Activated T-cell treated with anti-CD3 and anti-CD28 coated beads, Interleukin-2, amount 50 U/mL, for 72 hours (primary cell): ENCODE data around the gene IL23R. TPM values are rescaled to one million over a fixed set of nuclear protein-coding genes. Genes with fewer than 3 reads are reported as not detected.
A peak's percentile ranks its signal among the peaks of the same experiment; 100 is the strongest.

Experiments used
- ATAC-seq, 2 donors: fragments of 150-1000 bp; cut with Tn5 transposase; replicated peaks in 1 of 2; 2 replicates each; pipeline ENCODE4 v1.10.0; 2021; ENCODE audit warnings: moderate library complexity in 2 of 2, mild to moderate bottlenecking in 1 of 2
- DNase-seq, 2 donors: peaks; one replicate each; pipeline ENCODE4 v3.0.0; 2021 to 2022; ENCODE audit warnings: mixed read lengths in 1 of 2
- H3K27ac Mint-ChIP-seq: one replicate; pipeline ENCODE4 v1.8.0; 2022; ENCODE audit warnings: mild to moderate bottlenecking, moderate library complexity, mixed read lengths
- H3K27me3 Mint-ChIP-seq: one replicate; pipeline ENCODE4 v1.8.0; 2022; ENCODE audit warnings: low read depth, mixed read lengths
- H3K36me3 Mint-ChIP-seq, 2 donors: one replicate each; pipeline ENCODE4 v1.8.0; 2022; ENCODE audit warnings: mixed read lengths in 2 of 2, mild to moderate bottlenecking in 1 of 2; ENCODE audit not compliant: insufficient read depth in 2 of 2
- H3K4me1 Mint-ChIP-seq: one replicate; pipeline ENCODE4 v1.8.0; 2022; ENCODE audit warnings: low read depth, mixed read lengths
- H3K4me3 Mint-ChIP-seq, 2 donors: one replicate each; pipeline ENCODE4 v1.8.0; 2022; ENCODE audit warnings: mild to moderate bottlenecking in 2 of 2, mixed read lengths in 2 of 2, moderate library complexity in 2 of 2
- H3K9me3 Mint-ChIP-seq, 2 donors: one replicate each; pipeline ENCODE4 v1.8.0; 2022; ENCODE audit warnings: mixed read lengths in 2 of 2
- total RNA-seq, 2 donors: library from RNA; stranded (reverse); gene quantifications; one replicate each; pipeline ENCODE4 v1.2.3, GENCODE V29; 2022

Gene IL23R
- 1 to 10 TPM; 3.0 to 8.0 TPM for total RNA-seq

GRCh38 chr1:67166196-67166595 lies at the start of gene IL23R:
TSS of gene IL23R (plus strand) at chr1:67166454. CDS start at chr1:67168121, 1,667 bp downstream.
- peak; percentile 68 to 70 for DNase-seq
- Mint-ChIP-seq H3K4me1 (peaks cover 79% of the 10 kb centered on the region), H3K27ac (peak within 1 kb of the TSS; percentile 95), H3K36me3 (peaks cover 1 to 5% of the 10 kb centered on the region in 2 donors), H3K4me3 (peak within 1 kb of the TSS; percentile 68 to 81), H3K9me3 (peaks cover 3 to 5% of the 10 kb centered on the region in 2 donors), H3K27me3 (no peaks in the 10 kb centered on the region)
- peak; percentile 75 to 76 for ATAC-seq

GRCh38 chr1:67118191-67118590 lies 48.1 kb upstream of the IL23R start:
- H3K27ac Mint-ChIP-seq: no peak overlapping the region
- peaks cover 5% of the 10 kb centered on the region for H3K4me1 Mint-ChIP-seq
- H3K27me3 Mint-ChIP-seq: no peaks in the 10 kb centered on the region
- DNase-seq (no peak), ATAC-seq (no peak)
- H3K4me3 Mint-ChIP-seq: no peak overlapping the region
- peaks cover 2 to 8% of the 10 kb centered on the region in 2 donors for H3K9me3 Mint-ChIP-seq
- peaks cover 0 to 2% of the 10 kb centered on the region in 2 donors for H3K36me3 Mint-ChIP-seq

- Mint-ChIP-seq H3K4me1 (peaks cover 5% of the 10 kb centered on the region), H3K4me3 (no peak overlapping the region), H3K27ac (no peak overlapping the region), H3K27me3 (no peaks in the 10 kb centered on the region), H3K9me3 (peaks cover 2 to 8% of the 10 kb centered on the region in 2 donors), H3K36me3 (peaks cover 0 to 2% of the 10 kb centered on the region in 2 donors)
- ATAC-seq: no peak
- DNase-seq: no peak
Observed at GRCh38 chr1:67118646-67119045, 47.6 kb upstream of the IL23R start.

GRCh38 chr1:67120855-67121619 lies 45.2 kb upstream of the IL23R start:
- Mint-ChIP-seq H3K36me3 (no peaks in the 10 kb centered on the region), H3K27me3 (no peaks in the 10 kb centered on the region), H3K4me3 (no peak overlapping the region), H3K9me3 (peaks cover 0 to 6% of the 10 kb centered on the region in 2 donors), H3K4me1 (peaks cover 8% of the 10 kb centered on the region), H3K27ac (no peak overlapping the region)
- no peak for ATAC-seq
- no peak for DNase-seq

GRCh38 chr1:67124455-67124854 lies 41.8 kb upstream of the IL23R start:
- H3K9me3 Mint-ChIP-seq: no peaks in the 10 kb centered on the region
- ATAC-seq (no peak), DNase-seq (no peak)
- no peak overlapping the region for H3K27ac Mint-ChIP-seq
- H3K36me3 Mint-ChIP-seq: no peaks in the 10 kb centered on the region
- no peaks in the 10 kb centered on the region for H3K27me3 Mint-ChIP-seq
- no peak overlapping the region for H3K4me3 Mint-ChIP-seq
- peaks cover 7% of the 10 kb centered on the region for H3K4me1 Mint-ChIP-seq

GRCh38 chr1:67126111-67126746 lies 40.0 kb upstream of the IL23R start:
- H3K27ac Mint-ChIP-seq: peak overlapping the region; percentile 12
- no peaks in the 10 kb centered on the region for H3K36me3 Mint-ChIP-seq
- no peaks in the 10 kb centered on the region for H3K9me3 Mint-ChIP-seq
- ATAC-seq (no peak), DNase-seq (no peak)
- H3K27me3 Mint-ChIP-seq: no peaks in the 10 kb centered on the region
- peaks cover 7% of the 10 kb centered on the region for H3K4me1 Mint-ChIP-seq
- no peak overlapping the region for H3K4me3 Mint-ChIP-seq

- H3K27ac Mint-ChIP-seq: no peak overlapping the region
- no peaks in the 10 kb centered on the region for H3K27me3 Mint-ChIP-seq
- H3K4me3 Mint-ChIP-seq: no peak overlapping the region
- no peaks in the 10 kb centered on the region for H3K36me3 Mint-ChIP-seq
- H3K4me1 Mint-ChIP-seq: peaks cover 7% of the 10 kb centered on the region
- DNase-seq (no peak), ATAC-seq (no peak)
- no peaks in the 10 kb centered on the region for H3K9me3 Mint-ChIP-seq
Observed at GRCh38 chr1:67126974-67127373, 39.3 kb upstream of the IL23R start.

GRCh38 chr1:67130673-67131072 lies 35.6 kb upstream of the IL23R start:
- H3K27ac Mint-ChIP-seq: no peak overlapping the region
- peaks cover 19% of the 10 kb centered on the region for H3K4me1 Mint-ChIP-seq
- H3K36me3 Mint-ChIP-seq: no peaks in the 10 kb centered on the region
- H3K27me3 Mint-ChIP-seq: no peaks in the 10 kb centered on the region
- DNase-seq: no peak
- no peaks in the 10 kb centered on the region for H3K9me3 Mint-ChIP-seq
- H3K4me3 Mint-ChIP-seq: no peak overlapping the region
- no peak for ATAC-seq

GRCh38 chr1:67133177-67133576 lies 33.1 kb upstream of the IL23R start:
- H3K9me3 Mint-ChIP-seq: no peaks in the 10 kb centered on the region
- DNase-seq (no peak), ATAC-seq (no peak)
- H3K4me1 Mint-ChIP-seq: peaks cover 12% of the 10 kb centered on the region
- H3K27ac Mint-ChIP-seq: no peak overlapping the region
- no peaks in the 10 kb centered on the region for H3K36me3 Mint-ChIP-seq
- no peak overlapping the region for H3K4me3 Mint-ChIP-seq
- no peaks in the 10 kb centered on the region for H3K27me3 Mint-ChIP-seq

- Mint-ChIP-seq H3K36me3 (no peaks in the 10 kb centered on the region), H3K9me3 (no peaks in the 10 kb centered on the region), H3K4me1 (peaks cover 12% of the 10 kb centered on the region), H3K27ac (no peak within 1 kb of the TSS), H3K4me3 (peak within 1 kb of the TSS; percentile 70 to 87), H3K27me3 (no peaks in the 10 kb centered on the region)
- ATAC-seq (no peak), DNase-seq (peak in 1 of 2 donors; percentile 9)
Observed at GRCh38 chr1:67134695-67135094, 31.6 kb upstream of the IL23R start, which contains the start of gene C1orf141. TSS of gene C1orf141 (minus strand) at chr1:67134970. CDS start at chr1:67127240, 7,730 bp downstream.

- Mint-ChIP-seq H3K9me3 (no peaks in the 10 kb centered on the region), H3K27me3 (no peaks in the 10 kb centered on the region), H3K4me3 (peak overlapping the region in 1 of 2 donors; percentile 87), H3K36me3 (no peaks in the 10 kb centered on the region), H3K27ac (no peak overlapping the region), H3K4me1 (peaks cover 12% of the 10 kb centered on the region)
- ATAC-seq (no peak), DNase-seq (no peak)
Observed at GRCh38 chr1:67135354-67135753, 30.9 kb upstream of the IL23R start.

- no peaks in the 10 kb centered on the region for H3K27me3 Mint-ChIP-seq
- DNase-seq (no peak), ATAC-seq (no peak)
- H3K4me1 Mint-ChIP-seq: peaks cover 19% of the 10 kb centered on the region
- no peaks in the 10 kb centered on the region for H3K9me3 Mint-ChIP-seq
- H3K36me3 Mint-ChIP-seq: no peaks in the 10 kb centered on the region
- H3K4me3 Mint-ChIP-seq: no peak overlapping the region
- no peak overlapping the region for H3K27ac Mint-ChIP-seq
Observed at GRCh38 chr1:67137307-67137753, 28.9 kb upstream of the IL23R start.

- DNase-seq: no peak
- no peaks in the 10 kb centered on the region for H3K36me3 Mint-ChIP-seq
- no peak for ATAC-seq
- no peak overlapping the region for H3K4me3 Mint-ChIP-seq
- no peaks in the 10 kb centered on the region for H3K27me3 Mint-ChIP-seq
- peaks cover 33% of the 10 kb centered on the region for H3K4me1 Mint-ChIP-seq
- no peaks in the 10 kb centered on the region for H3K9me3 Mint-ChIP-seq
- no peak overlapping the region for H3K27ac Mint-ChIP-seq
Observed at GRCh38 chr1:67138813-67139499, 27.3 kb upstream of the IL23R start.
